Adrenal gland (tissue), 5 donors: ENCODE data around the gene SLC38A1.

ENCODE experiments used
- CTCF ChIP-seq, 6 experiments: fragments of 450-650 bp in 4 of 6; fragments of 200-600 bp in 2 of 6; sonication (generic) in 1 of 6; IDR thresholded peaks; 1 replicate in 5 of 6; 2 replicates in 1 of 6; pipeline versions ENCODE4 v1.5.1 to v1.8.0; 2016 to 2021; ENCODE audit warnings: antibody characterized with exemption in 6 of 6, mild to moderate bottlenecking in 2 of 6, moderate library complexity in 1 of 6
- POLR2A ChIP-seq, 2 donors: fragments of 450-650 bp; IDR thresholded peaks; one replicate each; pipeline ENCODE4 v1.6.1; 2017; ENCODE audit warnings: antibody characterized with exemption in 2 of 2, mild to moderate bottlenecking in 2 of 2, moderate library complexity in 1 of 2
- donor health status: DM: no; HTN: no; CAD: no.

GRCh38 chr12:46261646-46262045 lies 7.2 kb downstream of the SLC38A1 start:
- TF ChIP-seq CTCF (IDR thresholded peaks at IDR 0.05) = no peak
- TF ChIP-seq POLR2A (IDR thresholded peaks at IDR 0.05) = no peak
